Activated T-cell treated with anti-CD3 and anti-CD28 coated beads for 1 hour (primary cell): ENCODE data around the gene CEP20.
"Not testable (repeated sequence)": the region's sequence is repeated elsewhere in the genome, so short reads cannot be mapped to it uniquely, and the experiment has no call there.

ENCODE experiments used
- DNase-seq: peaks from one replicate; pipeline ENCODE4 v3.0.0-alpha.2; 2020; ENCODE audit warnings: low read depth

CEP20 gene

GRCh38 chr16:15857724-15858560 is 30.5 kb downstream of the CEP20 start:
- DNase-seq: no peak

GRCh38 chr16:15856901-15857698 is 31.3 kb downstream of the CEP20 start, which contains the start of gene MYH11:
Gene MYH11 (minus strand): TSS chr16:15857028. CDS start chr16:15838252, 18,776 bp downstream.
- no peak for DNase-seq

- DNase-seq: no peak
Observed at GRCh38 chr16:15856182-15856581, 32.2 kb downstream of the CEP20 start.

- no peak for DNase-seq
Observed at GRCh38 chr16:15855704-15856003, 32.7 kb downstream of the CEP20 start.

- DNase-seq: no peak
Observed at GRCh38 chr16:15854906-15855703, 33.3 kb downstream of the CEP20 start.

- no peak for DNase-seq
Observed at GRCh38 chr16:15854061-15854460, 34.3 kb downstream of the CEP20 start.

- DNase-seq: no peak
Observed at GRCh38 chr16:15853021-15853420, 35.4 kb downstream of the CEP20 start.

- DNase-seq: not testable (repeated sequence)
Observed at GRCh38 chr16:15850555-15850954, 37.8 kb downstream of the CEP20 start.

- no peak for DNase-seq
Observed at GRCh38 chr16:15849209-15849981, 39.0 kb downstream of the CEP20 start.

GRCh38 chr16:15847611-15848175 is 40.7 kb downstream of the CEP20 start:
- DNase-seq: no peak

- no peak for DNase-seq
Observed at GRCh38 chr16:15846510-15846909, 41.9 kb downstream of the CEP20 start.

- DNase-seq: no peak
Observed at GRCh38 chr16:15843635-15844279, 44.6 kb downstream of the CEP20 start.

GRCh38 chr16:15839204-15839603 is 49.2 kb downstream of the CEP20 start:
- DNase-seq: not testable (repeated sequence)

- no peak for DNase-seq
Observed at GRCh38 chr16:15837761-15838160, 50.6 kb downstream of the CEP20 start.

GRCh38 chr16:15836965-15837611 is 51.3 kb downstream of the CEP20 start:
- DNase-seq: no peak

GRCh38 chr16:15836074-15836473 is 52.3 kb downstream of the CEP20 start:
- no peak for DNase-seq

GRCh38 chr16:15835136-15835878 is 53.1 kb downstream of the CEP20 start:
- no peak for DNase-seq

- no peak for DNase-seq
Observed at GRCh38 chr16:15834502-15834901, 53.9 kb downstream of the CEP20 start.

GRCh38 chr16:15833541-15833940 is 54.9 kb downstream of the CEP20 start:
- DNase-seq: no peak

- DNase-seq: no peak
Observed at GRCh38 chr16:15832241-15832640, 56.2 kb downstream of the CEP20 start.
